ENCODE data around the gene STK4. TPM values are rescaled to one million over a fixed set of nuclear protein-coding genes. Genes with fewer than 3 reads are reported as not detected.

Gene STK4
- total RNA-seq, 2 donors from 2014 or later, result 28.9 to 29.9 TPM

DNA sequence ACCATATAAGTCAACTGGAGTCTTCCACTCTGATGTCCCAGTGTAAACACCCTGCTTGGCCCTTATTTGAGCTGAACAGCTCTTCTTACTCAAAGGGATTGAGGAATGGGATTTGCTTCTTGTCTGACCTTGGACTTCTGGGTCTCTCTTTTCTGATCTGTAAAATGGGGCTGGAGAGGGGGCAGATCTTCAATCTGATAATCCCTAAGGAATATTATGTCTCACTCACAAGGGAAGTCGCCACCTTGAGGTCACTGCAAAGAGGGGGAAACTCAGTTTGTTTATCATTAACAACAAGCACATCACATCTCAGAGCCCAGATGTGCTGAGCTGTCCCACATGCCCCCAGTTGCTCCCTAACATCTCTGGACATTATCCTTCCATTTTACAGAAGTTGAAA, 119.6 kb downstream of the STK4 start:
- Histone ChIP-seq H3K36me3 (no peaks in the 10 kb centered on the region), H3K4me3 (no peak overlapping the region), H3K9me3 (no peaks in the 10 kb centered on the region), H3K9ac (ENCODE audit: low read depth in 2 of 2, low read length in 2 of 2) (no peak overlapping the region), H3K27ac (no peak overlapping the region), H3K4me1 (no peaks in the 10 kb centered on the region), H3K27me3 (no peaks in the 10 kb centered on the region)
- intact Hi-C loops (cut with DNase I), result no loop called here
- no peak for DNase-seq
- TF ChIP-seq, protein P1, sequence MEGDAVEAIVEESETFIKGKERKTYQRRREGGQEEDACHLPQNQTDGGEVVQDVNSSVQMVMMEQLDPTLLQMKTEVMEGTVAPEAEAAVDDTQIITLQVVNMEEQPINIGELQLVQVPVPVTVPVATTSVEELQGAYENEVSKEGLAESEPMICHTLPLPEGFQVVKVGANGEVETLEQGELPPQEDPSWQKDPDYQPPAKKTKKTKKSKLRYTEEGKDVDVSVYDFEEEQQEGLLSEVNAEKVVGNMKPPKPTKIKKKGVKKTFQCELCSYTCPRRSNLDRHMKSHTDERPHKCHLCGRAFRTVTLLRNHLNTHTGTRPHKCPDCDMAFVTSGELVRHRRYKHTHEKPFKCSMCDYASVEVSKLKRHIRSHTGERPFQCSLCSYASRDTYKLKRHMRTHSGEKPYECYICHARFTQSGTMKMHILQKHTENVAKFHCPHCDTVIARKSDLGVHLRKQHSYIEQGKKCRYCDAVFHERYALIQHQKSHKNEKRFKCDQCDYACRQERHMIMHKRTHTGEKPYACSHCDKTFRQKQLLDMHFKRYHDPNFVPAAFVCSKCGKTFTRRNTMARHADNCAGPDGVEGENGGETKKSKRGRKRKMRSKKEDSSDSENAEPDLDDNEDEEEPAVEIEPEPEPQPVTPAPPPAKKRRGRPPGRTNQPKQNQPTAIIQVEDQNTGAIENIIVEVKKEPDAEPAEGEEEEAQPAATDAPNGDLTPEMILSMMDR (IDR thresholded peaks at IDR 0.05), result no peak

- intact Hi-C loops (cut with DNase I), result no loop called here
- H3K9ac ChIP-seq (ENCODE audit: low read depth in 2 of 2, low read length in 2 of 2), result no peak overlapping the region
- H3K4me1 ChIP-seq, result no peaks in the 10 kb centered on the region
- H3K27me3 ChIP-seq, result no peaks in the 10 kb centered on the region
- no peak overlapping the region for H3K4me3 ChIP-seq
- H3K9me3 ChIP-seq, result no peaks in the 10 kb centered on the region
- TF ChIP-seq, protein P1 (IDR thresholded peaks at IDR 0.05), result no peak
- H3K36me3 ChIP-seq, result no peaks in the 10 kb centered on the region
- no peak overlapping the region for H3K27ac ChIP-seq
- DNase-seq, result no peak
Measured at GRCh38 chr20:45087097-45087790, 120.9 kb downstream of the STK4 start.

DNA sequence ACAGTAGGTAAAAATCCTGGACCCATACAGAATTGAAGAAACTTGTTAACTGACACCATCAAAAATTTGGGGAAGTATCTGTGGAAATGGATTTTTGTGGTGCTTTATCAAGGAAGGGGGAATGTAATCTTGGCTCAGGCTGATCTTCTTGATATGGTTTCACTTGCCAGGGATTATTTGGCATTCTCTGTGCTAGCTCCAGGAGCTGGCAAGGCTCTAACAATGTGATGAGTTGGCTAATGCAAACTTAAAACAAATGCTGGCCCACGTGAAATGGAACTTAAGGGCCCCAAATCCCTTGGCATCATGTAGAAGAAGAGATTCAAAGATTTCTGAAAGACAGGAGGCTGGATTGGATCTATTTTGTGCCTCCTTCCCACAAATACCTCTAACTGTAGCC, 121.5 kb downstream of the STK4 start:
- no peak for DNase-seq
- H3K9ac ChIP-seq (ENCODE audit: low read depth in 2 of 2, low read length in 2 of 2), result no peak overlapping the region
- TF ChIP-seq, protein P1 (IDR thresholded peaks at IDR 0.05), result no peak

GRCh38 chr20:45088247-45088646, 121.9 kb downstream of the STK4 start:
- no peak overlapping the region for H3K9ac ChIP-seq (ENCODE audit: low read depth in 2 of 2, low read length in 2 of 2)
- no peak overlapping the region for H3K27ac ChIP-seq
- H3K27me3 ChIP-seq, result no peaks in the 10 kb centered on the region
- no peaks in the 10 kb centered on the region for H3K9me3 ChIP-seq
- TF ChIP-seq, protein P1 (IDR thresholded peaks at IDR 0.05), result no peak
- DNase-seq, result no peak
- intact Hi-C loops (cut with DNase I), result no loop called here
- no peaks in the 10 kb centered on the region for H3K4me1 ChIP-seq
- H3K4me3 ChIP-seq, result no peak overlapping the region
- no peaks in the 10 kb centered on the region for H3K36me3 ChIP-seq

More for the DNA sequence above, 121.5 kb downstream of the STK4 start:
- Histone ChIP-seq H3K4me3 (no peak overlapping the region), H3K27me3 (no peaks in the 10 kb centered on the region), H3K9me3 (no peaks in the 10 kb centered on the region), H3K27ac (no peak overlapping the region), H3K36me3 (no peaks in the 10 kb centered on the region), H3K4me1 (no peaks in the 10 kb centered on the region)
- intact Hi-C loops (cut with DNase I), result no loop called here

- H3K27ac ChIP-seq, result no peak overlapping the region
- intact Hi-C loops (cut with DNase I), result no loop called here
- TF ChIP-seq, protein P1 (IDR thresholded peaks at IDR 0.05), result no peak
Measured at GRCh38 chr20:45090481-45090880, 124.2 kb downstream of the STK4 start.

More at GRCh38 chr20:45090481-45090880, 124.2 kb downstream of the STK4 start:
- DNase-seq, result no peak
- H3K27me3 ChIP-seq, result no peaks in the 10 kb centered on the region
- no peak overlapping the region for H3K4me3 ChIP-seq
- H3K4me1 ChIP-seq, result no peaks in the 10 kb centered on the region
- no peaks in the 10 kb centered on the region for H3K9me3 ChIP-seq
- H3K36me3 ChIP-seq, result no peaks in the 10 kb centered on the region
- H3K9ac ChIP-seq (ENCODE audit: low read depth in 2 of 2, low read length in 2 of 2), result no peak overlapping the region

All from colonic mucosa (tissue), 4 donors.